ENCODE measurements around the gene HRH2. TPM values are rescaled to one million over a fixed set of nuclear protein-coding genes. Genes with fewer than 3 reads are reported as not detected.

Gene HRH2
- total RNA-seq, 6 donors from 2014 or later: 3.8 to 16.8 (median 7.8) TPM

DNA sequence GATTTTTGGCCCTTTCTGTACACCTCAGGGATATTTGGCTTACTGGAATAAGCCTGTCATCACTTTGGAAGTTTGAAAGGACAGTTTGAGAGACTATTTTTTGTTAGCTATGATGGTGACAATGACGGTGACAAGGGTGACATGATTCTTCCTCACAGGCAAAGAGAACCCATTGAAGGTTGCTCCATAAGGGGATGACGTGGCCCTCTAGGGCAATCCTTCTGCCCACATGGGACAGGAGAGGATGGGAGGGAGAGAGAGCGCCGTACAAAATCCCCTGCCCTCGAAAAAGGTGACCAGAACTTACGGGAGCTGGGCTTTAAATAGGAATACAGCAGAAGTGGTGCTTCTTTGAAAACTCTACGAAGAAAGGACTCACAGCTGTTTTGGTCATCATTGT lies 22.6 kb downstream of the HRH2 start:
- Histone ChIP-seq H3K9me3 (no peaks in the 10 kb centered on the region), H3K4me1 (no peaks in the 10 kb centered on the region), H3K36me3 (no peaks in the 10 kb centered on the region), H3K27ac (no peak overlapping the region), H3K4me3 (no peak overlapping the region), H3K27me3 (no peaks in the 10 kb centered on the region)
- DNase-seq: no peak
- ATAC-seq (ENCODE audit: low FRiP score in 2 of 2): no peak
- TF ChIP-seq, protein P1, sequence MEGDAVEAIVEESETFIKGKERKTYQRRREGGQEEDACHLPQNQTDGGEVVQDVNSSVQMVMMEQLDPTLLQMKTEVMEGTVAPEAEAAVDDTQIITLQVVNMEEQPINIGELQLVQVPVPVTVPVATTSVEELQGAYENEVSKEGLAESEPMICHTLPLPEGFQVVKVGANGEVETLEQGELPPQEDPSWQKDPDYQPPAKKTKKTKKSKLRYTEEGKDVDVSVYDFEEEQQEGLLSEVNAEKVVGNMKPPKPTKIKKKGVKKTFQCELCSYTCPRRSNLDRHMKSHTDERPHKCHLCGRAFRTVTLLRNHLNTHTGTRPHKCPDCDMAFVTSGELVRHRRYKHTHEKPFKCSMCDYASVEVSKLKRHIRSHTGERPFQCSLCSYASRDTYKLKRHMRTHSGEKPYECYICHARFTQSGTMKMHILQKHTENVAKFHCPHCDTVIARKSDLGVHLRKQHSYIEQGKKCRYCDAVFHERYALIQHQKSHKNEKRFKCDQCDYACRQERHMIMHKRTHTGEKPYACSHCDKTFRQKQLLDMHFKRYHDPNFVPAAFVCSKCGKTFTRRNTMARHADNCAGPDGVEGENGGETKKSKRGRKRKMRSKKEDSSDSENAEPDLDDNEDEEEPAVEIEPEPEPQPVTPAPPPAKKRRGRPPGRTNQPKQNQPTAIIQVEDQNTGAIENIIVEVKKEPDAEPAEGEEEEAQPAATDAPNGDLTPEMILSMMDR (IDR thresholded peaks at IDR 0.05): no peak
- TF ChIP-seq EP300 (IDR thresholded peaks at IDR 0.05) (no peak), POLR2AphosphoS5 (IDR thresholded peaks at IDR 0.05) (no peak), POLR2A (IDR thresholded peaks at IDR 0.05) (no peak)
- WGBS, 2 donors: 74 to 76% methylated on average over 7 of the region's 7 CpGs

- 58% methylated on average over 21 of the region's 21 CpGs for WGBS, 2 donors
- H3K4me3 ChIP-seq: no peak overlapping the region
- no peak for TF ChIP-seq POLR2A (IDR thresholded peaks at IDR 0.05)
- no peak for TF ChIP-seq POLR2AphosphoS5 (IDR thresholded peaks at IDR 0.05)
- TF ChIP-seq EP300 (IDR thresholded peaks at IDR 0.05): no peak
- TF ChIP-seq, protein P1 (IDR thresholded peaks at IDR 0.05): no peak
- H3K9me3 ChIP-seq: no peaks in the 10 kb centered on the region
- ATAC-seq (ENCODE audit: low FRiP score in 2 of 2) (no peak), DNase-seq (no peak)
- H3K4me1 ChIP-seq: no peaks in the 10 kb centered on the region
- H3K27me3 ChIP-seq: no peaks in the 10 kb centered on the region
- H3K36me3 ChIP-seq: no peaks in the 10 kb centered on the region
- no peak overlapping the region for H3K27ac ChIP-seq
Measured at GRCh38 chr5:175681045-175681967, 23.4 kb downstream of the HRH2 start.

DNA sequence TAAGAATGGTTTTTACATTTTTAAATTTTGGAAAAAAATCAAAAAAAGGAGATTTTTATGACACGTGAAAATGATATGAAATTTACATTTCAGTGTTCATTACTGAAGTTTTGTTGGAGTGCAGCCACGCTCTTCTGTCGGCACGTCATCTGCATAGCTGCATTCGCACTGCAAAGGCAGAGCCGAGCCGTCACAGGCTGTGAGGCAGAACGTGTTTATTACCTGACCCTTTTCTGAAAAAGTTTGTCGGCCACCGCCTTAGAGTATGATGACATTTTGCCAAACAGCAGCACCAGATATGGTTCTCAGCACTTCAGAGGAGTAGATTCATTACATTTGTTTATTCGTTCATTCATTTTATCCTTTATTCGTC lies 24.1 kb downstream of the HRH2 start:
- DNase-seq: no peak
- 69% methylated on average over 12 of the region's 12 CpGs for WGBS, 2 donors
- Histone ChIP-seq H3K27ac (no peak overlapping the region), H3K27me3 (no peaks in the 10 kb centered on the region), H3K36me3 (no peaks in the 10 kb centered on the region), H3K4me3 (no peak overlapping the region), H3K4me1 (peaks cover 0 to 4% (median 1%) of the 10 kb centered on the region in 4 donors), H3K9me3 (no peaks in the 10 kb centered on the region)
- TF ChIP-seq, protein P1 (IDR thresholded peaks at IDR 0.05): no peak
- TF ChIP-seq POLR2A (IDR thresholded peaks at IDR 0.05) (no peak), POLR2AphosphoS5 (IDR thresholded peaks at IDR 0.05) (no peak), EP300 (IDR thresholded peaks at IDR 0.05) (no peak)
- ATAC-seq (ENCODE audit: low FRiP score in 2 of 2): no peak

- TF ChIP-seq EP300 (IDR thresholded peaks at IDR 0.05) (no peak), POLR2A (IDR thresholded peaks at IDR 0.05) (no peak), POLR2AphosphoS5 (IDR thresholded peaks at IDR 0.05) (no peak)
- TF ChIP-seq, protein P1 (IDR thresholded peaks at IDR 0.05): no peak
- H3K4me3 ChIP-seq: no peak overlapping the region
- ATAC-seq (ENCODE audit: low FRiP score in 2 of 2) (no peak), DNase-seq (no peak)
- H3K36me3 ChIP-seq: no peaks in the 10 kb centered on the region
- H3K27me3 ChIP-seq: no peaks in the 10 kb centered on the region
- H3K9me3 ChIP-seq: no peaks in the 10 kb centered on the region
- WGBS, 2 donors: 87 to 93% methylated on average over 8 of the region's 8 CpGs
- H3K4me1 ChIP-seq: peaks cover 0 to 7% (median 3%) of the 10 kb centered on the region in 4 donors
- no peak overlapping the region for H3K27ac ChIP-seq
Measured at GRCh38 chr5:175682664-175683063, 24.8 kb downstream of the HRH2 start.
